ENCODE data around the gene CDK15. TPM values are rescaled to one million over a fixed set of nuclear protein-coding genes. Genes with fewer than 3 reads are reported as not detected.

Gene CDK15
- total RNA-seq, 1 experiment from 2014 or later = 4.8 TPM

- Histone ChIP-seq H3K36me3 (ENCODE audit: control insufficient read depth, insufficient read depth, low read length) (no peaks in the 10 kb centered on the region; the same call in 1 of the 2 replicates), H3K27ac (ENCODE audit: low read length) (no peak overlapping the region), H3K4me1 (ENCODE audit: control insufficient read depth, insufficient read depth, low read length) (no peaks in the 10 kb centered on the region), H3K27me3 (ENCODE audit: control insufficient read depth, insufficient read depth, low read length) (no peaks in the 10 kb centered on the region), H3K9me3 (ENCODE audit: control insufficient read depth, insufficient read depth, low read depth, low read length) (no peaks in the 10 kb centered on the region), H3K4me3 (ENCODE audit: low read depth in 2 of 2, low read length in 2 of 2) (no peak overlapping the region)
- ChIA-PET POLR2A (no interaction called here), CTCF (no interaction called here)
- ATAC-seq (no peak), DNase-seq (ENCODE audit: low read depth, low spot score) (no peak)
- TF ChIP-seq TCF7L2 (IDR thresholded peaks at IDR 0.05; ENCODE audit: low read depth, low read length) = no peak
- no peak for TF ChIP-seq CTCF (IDR thresholded peaks at IDR 0.05)
- TF ChIP-seq REST (IDR thresholded peaks at IDR 0.05; ENCODE audit: insufficient read depth in 1 of 2, low read depth in 2 of 2, low read length in 1 of 2) = no peak
- TF ChIP-seq SIN3A (IDR thresholded peaks at IDR 0.05; ENCODE audit: borderline replicate concordance, insufficient read depth, low read depth, low read length) = no peak
- no peak for TF ChIP-seq POLR2AphosphoS5 (IDR thresholded peaks at IDR 0.05; ENCODE audit: low read depth, low read length)
- BruUV-seq (replicated peaks) = no TSS peak
- in situ Hi-C loops (cut with HindIII; ENCODE audit: low pct_unique_long_range_greater_than_20kb, low sequenced_read_pairs) = no loop called here
- intact Hi-C loops (cut with micrococcal nuclease; ENCODE audit: unreplicated experiment) = no loop called here
These were observed 21.2 kb upstream of the CDK15 start for GRCh38 chr2:201785135-201785534.

GRCh38 chr2:201786471-201786870 lies 19.9 kb upstream of the CDK15 start:
- POLR2A ChIA-PET = no interaction called here
- H3K27me3 ChIP-seq (ENCODE audit: control insufficient read depth, insufficient read depth, low read length) = no peaks in the 10 kb centered on the region
- H3K36me3 ChIP-seq (ENCODE audit: control insufficient read depth, insufficient read depth, low read length) = no peaks in the 10 kb centered on the region
- no peak overlapping the region for H3K27ac ChIP-seq (ENCODE audit: low read length)
- BruUV-seq (replicated peaks) = no TSS peak
- in situ Hi-C loops (cut with HindIII; ENCODE audit: low pct_unique_long_range_greater_than_20kb, low sequenced_read_pairs) (no loop called here), intact Hi-C loops (cut with micrococcal nuclease; ENCODE audit: unreplicated experiment) (no loop called here)
- H3K4me3 ChIP-seq (ENCODE audit: low read depth in 2 of 2, low read length in 2 of 2) = no peak overlapping the region
- TF ChIP-seq CTCF (IDR thresholded peaks at IDR 0.05) (no peak), POLR2AphosphoS5 (IDR thresholded peaks at IDR 0.05; ENCODE audit: low read depth, low read length) (no peak), SIN3A (IDR thresholded peaks at IDR 0.05; ENCODE audit: borderline replicate concordance, insufficient read depth, low read depth, low read length) (no peak), TCF7L2 (IDR thresholded peaks at IDR 0.05; ENCODE audit: low read depth, low read length) (no peak), REST (IDR thresholded peaks at IDR 0.05; ENCODE audit: insufficient read depth in 1 of 2, low read depth in 2 of 2, low read length in 1 of 2) (no peak)
- no peaks in the 10 kb centered on the region for H3K9me3 ChIP-seq (ENCODE audit: control insufficient read depth, insufficient read depth, low read depth, low read length)
- no peaks in the 10 kb centered on the region for H3K4me1 ChIP-seq (ENCODE audit: control insufficient read depth, insufficient read depth, low read length)
- DNase-seq (ENCODE audit: low read depth, low spot score) (no peak), ATAC-seq (no peak)
- CTCF ChIA-PET = no interaction called here

All from Panc1 (cell line).